MM.1S (cell line): Measurements from ENCODE around the gene CYB5RL.

ENCODE experiments used
- DNase-seq: peaks from one replicate; pipeline ENCODE4 v3.0.0-alpha.2; 2015
- H2AFZ ChIP-seq: fragments of 300-600 bp; sonication (generic); 2 replicates; pipeline ENCODE4 v1.6.0; 2016; ENCODE audit warnings: antibody characterized with exemption, low read length
- H3F3A ChIP-seq: fragments of 300-600 bp; sonication (generic); 2 replicates; pipeline ENCODE4 v1.6.1; 2016; ENCODE audit warnings: mild to moderate bottlenecking, antibody characterized with exemption, low read length, moderate library complexity, mixed read lengths; ENCODE audit not compliant: insufficient read depth
- H3K27ac ChIP-seq: fragments of 300-600 bp; sonication (generic); 2 replicates; pipeline ENCODE4 v1.5.1; 2016; ENCODE audit warnings: mild to moderate bottlenecking, low read length
- H3K27me3 ChIP-seq: fragments of 300-600 bp; sonication (generic); replicated peaks from 2 replicates; pipeline ENCODE4 v1.6.0; 2016; ENCODE audit warnings: low read length; ENCODE audit not compliant: insufficient read depth
- H3K36me3 ChIP-seq: fragments of 300-600 bp; sonication (generic); replicated peaks from 2 replicates; pipeline ENCODE4 v1.6.1; 2016; ENCODE audit warnings: mild to moderate bottlenecking, low read length, mixed read lengths; ENCODE audit not compliant: insufficient read depth
- H3K4me1 ChIP-seq: fragments of 300-600 bp; sonication (generic); 2 replicates; pipeline ENCODE4 v1.6.1; 2016; ENCODE audit warnings: low read length, mixed read lengths
- H3K4me2 ChIP-seq: fragments of 300-600 bp; sonication (generic); 2 replicates; pipeline ENCODE4 v1.6.0; 2016; ENCODE audit warnings: low read depth, low read length
- H3K4me3 ChIP-seq: fragments of 300-600 bp; sonication (generic); 2 replicates; pipeline ENCODE4 v1.5.1; 2016; ENCODE audit warnings: low read length, mixed read lengths
- H3K79me2 ChIP-seq: fragments of 300-600 bp; sonication (generic); 2 replicates; pipeline ENCODE4 v1.6.1; 2016; ENCODE audit warnings: mixed run types, low read length, mixed read lengths
- H3K9ac ChIP-seq: fragments of 300-600 bp; sonication (generic); 2 replicates; pipeline ENCODE4 v1.6.1; 2016; ENCODE audit warnings: low read length, mixed read lengths
- H3K9me2 ChIP-seq: fragments of 300-600 bp; sonication (generic); replicated peaks from 2 replicates; pipeline ENCODE4 v1.6.1; 2016; ENCODE audit warnings: mild to moderate bottlenecking, low read length, mixed read lengths; ENCODE audit not compliant: insufficient read depth
- H3K9me3 ChIP-seq: fragments of 300-600 bp; sonication (generic); replicated peaks from 2 replicates; pipeline ENCODE4 v1.6.1; 2016; ENCODE audit warnings: mild to moderate bottlenecking, low read length, mixed read lengths; ENCODE audit not compliant: insufficient read depth
- H4K20me1 ChIP-seq: fragments of 300-600 bp; sonication (generic); 2 replicates; pipeline ENCODE4 v1.6.1; 2016; ENCODE audit warnings: mild to moderate bottlenecking, low read length, moderate library complexity, mixed read lengths; ENCODE audit not compliant: insufficient read depth
- EZH2 ChIP-seq: fragments of 300-600 bp; sonication (generic); optimal IDR thresholded peaks from 2 replicates; pipeline ENCODE3; 2017; ENCODE audit warnings: low read depth, mild to moderate bottlenecking, antibody characterized with exemption, low read length, mixed read lengths
- EZH2phosphoT487 ChIP-seq: fragments of 300-600 bp; sonication (generic); IDR thresholded peaks from 2 replicates; pipeline ENCODE4 v1.6.1; 2018; ENCODE audit warnings: antibody characterized with exemption, low read length
- TF ChIP-seq, protein P1 (sequence below): fragments of 300-600 bp; sonication (generic); IDR thresholded peaks from 2 replicates; pipeline ENCODE4 v1.5.1; 2016; ENCODE audit warnings: antibody characterized with exemption, low read length, mixed read lengths

Gene CYB5RL

DNA sequence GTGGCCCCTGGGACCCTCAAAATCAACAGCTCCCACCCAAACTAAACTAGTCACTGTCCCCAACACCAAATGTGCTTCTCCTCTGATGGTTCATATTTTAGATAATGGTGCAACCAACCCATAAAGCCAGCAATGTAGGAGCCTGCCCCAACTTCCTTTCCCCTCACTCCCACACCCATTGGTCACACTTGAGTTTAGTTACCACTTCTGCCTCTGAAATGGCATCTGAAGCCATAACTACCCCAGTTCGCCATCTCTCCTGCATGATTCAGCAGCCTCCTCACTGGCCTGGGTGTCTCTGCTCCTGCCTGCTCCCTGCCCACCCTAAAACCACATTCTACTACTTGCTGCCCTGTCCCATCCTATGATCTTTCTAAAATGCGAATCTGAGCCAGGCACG is 43.6 kb downstream of the CYB5RL start:
- Histone ChIP-seq H3K9me2 (no peaks in the 10 kb centered on the region), H3K79me2 (no peaks in the 10 kb centered on the region), H3K4me3 (no peak overlapping the region), H3K9ac (no peak overlapping the region), H3K36me3 (no peaks in the 10 kb centered on the region), H3F3A (no peaks in the 10 kb centered on the region), H4K20me1 (no peaks in the 10 kb centered on the region), H3K4me1 (no peaks in the 10 kb centered on the region), H3K27ac (no peak overlapping the region), H3K9me3 (no peaks in the 10 kb centered on the region), H3K27me3 (no peaks in the 10 kb centered on the region), H3K4me2 (no peak overlapping the region), H2AFZ (no peak overlapping the region)
- no peak for DNase-seq
- no peak for TF ChIP-seq EZH2

DNA sequence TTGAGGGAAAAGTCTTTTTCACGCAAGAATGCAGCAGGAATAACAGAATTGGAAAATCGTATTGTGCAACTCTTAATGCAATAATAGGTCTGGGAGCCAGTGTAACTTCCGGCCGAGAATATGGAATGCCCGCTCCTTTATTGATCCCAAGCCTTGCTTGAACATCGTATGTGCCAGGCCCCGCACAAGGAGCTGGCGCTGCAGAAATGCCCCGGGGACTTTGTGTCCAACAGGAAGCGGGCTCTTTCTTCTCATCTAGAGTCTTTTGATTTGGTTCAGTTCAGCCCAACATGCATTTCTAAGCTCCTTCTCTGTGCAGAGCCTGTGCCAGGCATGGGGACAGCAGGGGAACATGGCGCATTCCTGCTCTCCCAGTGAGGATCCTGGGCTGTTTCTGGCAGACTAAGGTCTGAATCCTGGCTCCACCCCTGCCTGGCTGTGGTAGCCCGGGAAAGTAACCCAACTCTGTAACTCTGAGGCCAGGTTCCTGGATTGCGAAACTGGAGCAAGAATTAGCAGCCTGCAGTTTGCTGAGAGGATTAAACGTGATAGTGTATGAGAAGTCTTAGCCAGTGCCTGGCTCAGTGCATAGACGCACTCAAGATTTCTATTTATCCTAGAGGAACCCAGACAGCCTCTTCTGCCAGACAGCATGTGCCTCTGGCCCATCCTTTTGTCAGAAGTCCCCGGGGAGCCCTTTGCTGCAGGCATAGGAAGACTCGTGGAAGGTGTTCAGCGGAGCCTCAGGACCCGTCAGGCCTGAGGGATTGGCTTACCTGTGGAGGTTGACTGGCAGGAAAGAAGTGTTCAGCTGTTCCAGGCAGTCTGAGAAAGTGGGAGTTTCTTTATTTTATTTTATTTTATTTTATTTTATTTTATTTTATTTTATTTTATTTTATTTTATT is 46.0 kb downstream of the CYB5RL start:
- Histone ChIP-seq H3K4me3 (no peak overlapping the region), H3K79me2 (no peaks in the 10 kb centered on the region), H3K9me2 (no peaks in the 10 kb centered on the region), H3F3A (no peaks in the 10 kb centered on the region), H3K4me2 (no peak overlapping the region), H3K9ac (no peak overlapping the region), H3K36me3 (no peaks in the 10 kb centered on the region), H2AFZ (no peak overlapping the region), H4K20me1 (no peaks in the 10 kb centered on the region), H3K27ac (no peak overlapping the region), H3K4me1 (no peaks in the 10 kb centered on the region), H3K27me3 (no peaks in the 10 kb centered on the region), H3K9me3 (no peaks in the 10 kb centered on the region)
- no peak for TF ChIP-seq EZH2
- no peak for TF ChIP-seq EZH2phosphoT487
- TF ChIP-seq, protein P1, sequence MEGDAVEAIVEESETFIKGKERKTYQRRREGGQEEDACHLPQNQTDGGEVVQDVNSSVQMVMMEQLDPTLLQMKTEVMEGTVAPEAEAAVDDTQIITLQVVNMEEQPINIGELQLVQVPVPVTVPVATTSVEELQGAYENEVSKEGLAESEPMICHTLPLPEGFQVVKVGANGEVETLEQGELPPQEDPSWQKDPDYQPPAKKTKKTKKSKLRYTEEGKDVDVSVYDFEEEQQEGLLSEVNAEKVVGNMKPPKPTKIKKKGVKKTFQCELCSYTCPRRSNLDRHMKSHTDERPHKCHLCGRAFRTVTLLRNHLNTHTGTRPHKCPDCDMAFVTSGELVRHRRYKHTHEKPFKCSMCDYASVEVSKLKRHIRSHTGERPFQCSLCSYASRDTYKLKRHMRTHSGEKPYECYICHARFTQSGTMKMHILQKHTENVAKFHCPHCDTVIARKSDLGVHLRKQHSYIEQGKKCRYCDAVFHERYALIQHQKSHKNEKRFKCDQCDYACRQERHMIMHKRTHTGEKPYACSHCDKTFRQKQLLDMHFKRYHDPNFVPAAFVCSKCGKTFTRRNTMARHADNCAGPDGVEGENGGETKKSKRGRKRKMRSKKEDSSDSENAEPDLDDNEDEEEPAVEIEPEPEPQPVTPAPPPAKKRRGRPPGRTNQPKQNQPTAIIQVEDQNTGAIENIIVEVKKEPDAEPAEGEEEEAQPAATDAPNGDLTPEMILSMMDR, result no peak
- DNase-seq, result no peak

DNA sequence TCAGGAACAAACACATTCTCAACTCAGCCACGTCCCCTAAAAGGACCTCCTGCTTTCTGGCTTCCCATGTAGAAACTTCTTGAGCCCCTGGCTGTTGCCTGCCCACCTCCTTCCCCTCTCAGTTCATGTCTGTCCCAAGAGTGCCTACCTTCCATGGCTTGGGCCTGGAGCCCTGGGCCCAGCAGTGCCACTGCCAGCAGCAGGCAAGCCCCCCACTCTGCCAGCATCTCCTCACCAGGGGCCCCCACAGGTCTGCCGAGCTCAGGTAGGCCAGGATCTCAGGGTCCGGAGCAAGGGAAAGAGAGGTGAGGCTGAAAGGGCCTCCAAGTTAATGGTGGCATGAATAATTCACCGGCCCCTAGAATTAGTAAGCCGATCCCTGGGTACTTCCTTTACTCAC is 47.1 kb downstream of the CYB5RL start, which contains the start of gene CDCP2:
Gene CDCP2 (minus strand): TSS at position 305 of the 400 bp plus-strand sequence. CDS start 78 bp downstream, at position 227.
- H3K27ac ChIP-seq, result no peak within 1 kb of the TSS
- TF ChIP-seq EZH2, result no peak
- TF ChIP-seq, protein P1, result no peak
- no peak for TF ChIP-seq EZH2phosphoT487
- no peak within 1 kb of the TSS for H3K4me3 ChIP-seq
- no peaks in the 10 kb centered on the region for H4K20me1 ChIP-seq
- H3K9ac ChIP-seq, result no peak within 1 kb of the TSS
- no peaks in the 10 kb centered on the region for H3K27me3 ChIP-seq
- H2AFZ ChIP-seq, result no peak within 1 kb of the TSS
- H3K9me3 ChIP-seq, result no peaks in the 10 kb centered on the region
- no peaks in the 10 kb centered on the region for H3F3A ChIP-seq
- H3K4me2 ChIP-seq, result no peak within 1 kb of the TSS
- H3K4me1 ChIP-seq, result no peaks in the 10 kb centered on the region
- DNase-seq, result no peak
- H3K9me2 ChIP-seq, result no peaks in the 10 kb centered on the region
- H3K79me2 ChIP-seq, result no peaks in the 10 kb centered on the region
- H3K36me3 ChIP-seq, result no peaks in the 10 kb centered on the region

DNA sequence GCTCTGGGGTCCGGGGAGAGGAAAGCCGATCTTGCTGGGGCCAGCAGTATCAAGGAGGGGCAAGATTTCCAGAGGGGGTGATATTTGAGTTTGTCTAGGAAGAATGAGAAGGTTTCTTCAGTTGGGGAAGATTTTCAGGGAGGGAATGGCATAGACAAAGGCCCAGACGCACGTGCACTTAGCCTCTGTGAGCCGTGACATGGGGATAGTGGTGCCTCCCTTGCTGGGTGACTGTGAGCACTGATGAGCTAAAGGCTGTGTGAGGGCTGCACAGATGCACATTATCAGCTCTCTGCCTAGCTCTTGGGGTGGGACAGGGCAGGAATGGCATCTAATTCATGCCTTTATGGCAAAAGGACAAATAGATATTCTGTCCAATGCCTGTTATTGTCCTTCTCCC is 48.8 kb downstream of the CYB5RL start:
- no peaks in the 10 kb centered on the region for H3K79me2 ChIP-seq
- H3K27ac ChIP-seq, result no peak overlapping the region
- H3K9me3 ChIP-seq, result no peaks in the 10 kb centered on the region
- no peak overlapping the region for H2AFZ ChIP-seq
- DNase-seq, result no peak
- no peaks in the 10 kb centered on the region for H4K20me1 ChIP-seq
- H3K9me2 ChIP-seq, result no peaks in the 10 kb centered on the region
- H3K4me2 ChIP-seq, result no peak overlapping the region
- no peak overlapping the region for H3K9ac ChIP-seq
- H3F3A ChIP-seq, result no peaks in the 10 kb centered on the region
- no peaks in the 10 kb centered on the region for H3K4me1 ChIP-seq
- no peaks in the 10 kb centered on the region for H3K27me3 ChIP-seq
- no peak overlapping the region for H3K4me3 ChIP-seq
- TF ChIP-seq EZH2 (no peak), EZH2phosphoT487 (no peak)
- TF ChIP-seq, protein P1, result no peak
- H3K36me3 ChIP-seq, result no peaks in the 10 kb centered on the region
